ENCODE results near the gene CPEB2.
"Not testable (repeated sequence)": the region's sequence is repeated elsewhere in the genome, so short reads cannot be mapped to it uniquely, and the experiment has no call there.

Gene CPEB2

DNA sequence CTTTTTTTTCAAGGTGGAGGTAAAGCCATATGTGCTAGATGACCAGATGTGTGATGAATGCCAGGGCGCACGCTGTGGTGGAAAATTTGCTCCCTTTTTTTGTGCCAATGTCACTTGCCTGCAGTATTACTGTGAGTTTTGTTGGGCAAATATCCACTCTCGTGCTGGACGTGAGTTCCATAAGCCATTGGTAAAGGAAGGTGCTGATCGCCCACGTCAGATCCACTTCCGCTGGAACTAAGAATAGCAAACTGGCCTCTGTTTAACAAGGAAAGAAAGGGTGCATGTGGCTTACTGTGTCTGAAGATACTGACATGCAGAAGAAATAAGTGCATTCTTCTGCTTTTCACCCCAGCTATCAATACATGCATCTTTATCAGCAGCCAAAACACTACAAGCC lies 63.9 kb downstream of the CPEB2 start:
- H3K27me3 Mint-ChIP-seq, result no peaks in the 10 kb centered on the region
- ATAC-seq, result no peak
- H3K9me3 Mint-ChIP-seq, result no peaks in the 10 kb centered on the region
- no peak for DNase-seq
- H3K4me3 Mint-ChIP-seq, result no peak overlapping the region
- H3K4me1 Mint-ChIP-seq, result no peaks in the 10 kb centered on the region
- no peak overlapping the region for H3K27ac Mint-ChIP-seq

DNA sequence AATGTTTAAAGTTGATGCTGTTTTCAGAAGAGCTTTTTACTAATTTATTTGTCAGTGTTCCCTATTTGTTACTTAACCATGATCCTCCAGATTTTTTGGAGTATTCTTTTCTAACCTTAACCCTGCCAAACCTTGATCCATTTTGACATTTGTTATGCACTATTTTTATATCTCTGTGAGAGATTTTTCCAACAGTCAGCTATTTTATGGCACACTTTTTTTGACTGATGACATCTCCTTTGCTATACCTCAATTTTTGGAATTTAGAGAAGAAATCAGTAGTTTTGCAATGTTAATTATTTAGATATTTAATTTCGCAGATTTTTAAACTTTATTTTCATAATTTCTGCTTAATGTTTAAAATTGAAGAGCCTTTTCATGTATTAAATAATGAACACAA lies 66.0 kb downstream of the CPEB2 start:
- Mint-ChIP-seq H3K4me3 (no peak overlapping the region), H3K27me3 (no peaks in the 10 kb centered on the region), H3K9me3 (peaks cover 0 to 8% of the 10 kb centered on the region in 2 donors), H3K27ac (no peak overlapping the region), H3K4me1 (no peaks in the 10 kb centered on the region)
- DNase-seq (no peak), ATAC-seq (no peak)

DNA sequence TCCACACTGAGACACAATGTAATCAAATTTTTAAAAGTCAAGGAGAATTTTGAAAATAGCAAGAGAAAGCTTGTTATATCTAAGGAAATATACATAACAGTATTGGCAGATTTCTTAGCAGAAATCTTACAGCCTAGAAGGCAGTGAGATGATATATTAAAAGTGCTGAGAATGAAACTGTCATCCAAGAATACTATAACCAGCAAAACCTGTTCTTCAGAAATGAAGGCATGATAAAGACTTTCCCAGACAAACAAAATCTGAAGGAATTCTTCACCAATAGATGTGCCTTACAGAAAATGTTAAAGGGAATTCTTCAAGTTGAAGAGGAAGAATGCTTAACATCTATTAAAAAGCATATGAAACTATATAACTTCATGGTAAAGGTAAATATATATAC lies 73.6 kb downstream of the CPEB2 start:
- Mint-ChIP-seq H3K27ac (no peak overlapping the region), H3K4me3 (no peak overlapping the region), H3K4me1 (no peaks in the 10 kb centered on the region), H3K9me3 (peaks cover 23 to 28% of the 10 kb centered on the region in 2 donors), H3K27me3 (no peaks in the 10 kb centered on the region)
- ATAC-seq (no peak), DNase-seq (no peak)

DNA sequence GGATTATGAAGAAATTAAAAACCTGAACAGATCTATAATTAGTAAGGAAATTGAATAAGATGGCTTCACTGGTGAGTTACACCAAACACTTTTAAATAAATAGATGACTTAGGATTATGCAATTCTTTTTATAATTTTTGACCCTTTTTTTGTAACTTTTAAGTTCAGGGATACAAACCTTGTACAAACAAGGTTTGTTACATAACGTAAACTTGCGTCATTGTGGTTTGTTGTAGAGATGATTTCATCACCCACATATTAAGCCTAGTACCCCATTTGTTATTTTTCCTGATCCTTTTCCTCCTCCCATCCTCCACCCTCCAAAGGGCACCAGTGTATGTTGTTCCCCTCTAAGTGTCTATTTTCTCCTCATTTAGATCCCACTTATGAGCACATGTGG lies 75.7 kb downstream of the CPEB2 start:
- Mint-ChIP-seq H3K4me1 (no peaks in the 10 kb centered on the region), H3K9me3 (peaks cover 21 to 23% of the 10 kb centered on the region in 2 donors), H3K27ac (no peak overlapping the region), H3K4me3 (no peak overlapping the region), H3K27me3 (no peaks in the 10 kb centered on the region)
- ATAC-seq (no peak), DNase-seq (no peak)

DNA sequence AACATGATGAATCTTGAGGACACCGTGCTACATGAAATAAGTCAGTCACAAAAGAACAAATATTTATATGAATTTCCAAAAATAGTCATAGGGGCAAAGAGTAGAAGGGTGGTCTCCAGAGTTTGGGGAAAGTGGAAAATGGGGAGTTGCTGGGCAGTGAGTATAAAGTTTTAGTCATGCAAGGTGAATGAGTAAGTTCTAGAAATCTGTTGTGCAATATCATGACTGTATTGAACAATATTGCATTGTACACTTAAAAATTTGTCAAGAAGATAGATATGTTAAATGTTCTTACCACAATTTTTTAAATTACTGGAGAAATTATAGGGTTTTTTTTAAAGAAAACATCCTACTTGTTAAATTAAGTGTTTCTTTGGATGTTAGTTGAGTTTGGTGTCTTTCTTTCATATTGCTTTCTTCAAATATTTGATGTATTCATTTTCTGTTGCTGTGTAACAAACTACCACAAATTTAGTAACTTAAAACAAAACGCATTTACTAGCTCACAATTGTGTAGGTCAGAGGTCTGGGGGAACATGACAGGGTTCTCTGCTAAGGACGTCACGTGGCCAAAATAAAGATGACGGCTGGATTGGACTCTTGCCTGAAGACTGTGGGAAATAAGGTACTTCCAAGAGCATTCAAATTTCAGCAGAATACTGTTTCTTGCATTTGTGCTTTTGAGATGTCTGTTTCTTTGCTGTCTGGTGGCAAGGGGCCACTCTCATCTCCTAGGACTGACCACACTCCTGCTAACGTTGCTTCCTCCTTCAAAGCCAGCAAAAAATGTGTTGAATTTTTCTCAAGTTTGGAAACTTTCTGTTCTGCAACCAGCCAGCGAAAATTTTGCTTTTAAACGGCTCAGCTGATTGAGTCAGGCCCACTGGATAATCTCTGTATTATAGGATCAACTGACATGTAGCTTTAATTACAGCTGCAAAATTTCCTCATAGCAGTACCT lies 76.7 kb downstream of the CPEB2 start:
- ATAC-seq (no peak), DNase-seq (no peak)
- H3K4me3 Mint-ChIP-seq, result no peak overlapping the region
- peaks cover 16 to 18% of the 10 kb centered on the region in 2 donors for H3K9me3 Mint-ChIP-seq
- no peak overlapping the region for H3K27ac Mint-ChIP-seq
- no peaks in the 10 kb centered on the region for H3K27me3 Mint-ChIP-seq
- H3K4me1 Mint-ChIP-seq, result no peaks in the 10 kb centered on the region

DNA sequence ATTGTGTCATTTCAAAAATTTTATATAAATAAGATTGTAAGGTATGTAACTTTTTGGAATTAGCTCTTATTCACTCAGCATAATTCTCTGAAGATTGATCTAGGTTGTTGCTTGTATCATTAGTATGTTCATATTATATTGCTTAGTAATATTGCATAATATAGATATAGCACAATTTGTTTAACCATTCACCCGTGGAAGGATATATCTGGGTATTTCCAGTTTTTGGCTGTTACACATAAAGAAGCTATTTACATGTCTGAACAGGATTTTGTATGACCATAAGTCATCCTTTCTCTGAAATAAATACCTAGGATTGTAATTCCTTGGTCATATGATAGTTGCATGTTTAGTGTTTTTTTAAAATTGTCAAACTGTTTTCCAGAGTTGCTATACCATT lies 82.5 kb downstream of the CPEB2 start:
- DNase-seq (no peak), ATAC-seq (no peak)
- Mint-ChIP-seq H3K4me1 (no peaks in the 10 kb centered on the region), H3K27me3 (no peaks in the 10 kb centered on the region), H3K4me3 (no peak overlapping the region), H3K27ac (no peak overlapping the region), H3K9me3 (peaks cover 5 to 7% of the 10 kb centered on the region in 2 donors)

DNA sequence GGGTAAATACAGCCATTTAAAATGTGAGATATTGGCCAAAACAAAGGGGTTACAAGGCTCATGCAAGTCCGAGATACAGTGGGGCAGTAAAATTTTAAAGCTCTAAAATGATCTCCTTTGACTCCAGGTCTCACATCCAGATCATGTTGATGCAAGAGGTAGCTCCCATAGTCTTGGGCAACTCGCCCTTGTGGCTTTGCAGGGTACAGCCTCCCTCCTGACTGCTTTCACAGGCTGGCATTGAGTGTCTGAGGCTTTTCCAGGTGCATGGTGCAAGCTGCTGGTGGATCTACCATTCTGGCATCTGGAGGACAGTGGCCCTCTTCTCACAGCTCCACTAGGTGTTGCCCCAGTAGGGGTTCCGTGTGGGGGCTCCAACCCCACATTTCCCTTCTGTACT lies 83.5 kb downstream of the CPEB2 start:
- DNase-seq, H3K27me3 Mint-ChIP-seq, ATAC-seq, H3K27ac Mint-ChIP-seq, H3K9me3 Mint-ChIP-seq, H3K4me3 Mint-ChIP-seq, H3K4me1 Mint-ChIP-seq: not testable (repeated sequence)

DNA sequence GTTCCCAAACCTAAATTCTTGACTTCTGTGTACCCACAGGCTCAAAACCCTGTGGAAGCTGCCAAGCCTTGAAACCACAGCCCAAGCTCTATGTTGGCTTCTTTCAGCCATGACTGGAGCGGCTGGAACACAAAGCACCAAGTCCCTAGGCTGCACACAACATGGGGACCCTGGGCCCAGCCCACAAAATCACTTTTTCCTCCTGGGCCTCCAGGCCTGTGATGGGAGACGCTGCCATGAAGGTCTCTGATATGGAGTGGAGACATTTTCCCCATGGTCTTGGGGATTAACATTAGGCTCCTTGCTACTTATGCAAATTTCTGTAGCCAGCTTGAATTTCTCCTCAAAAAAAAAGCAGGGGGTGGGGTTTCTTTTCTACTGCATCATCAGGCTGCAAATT lies 84.0 kb downstream of the CPEB2 start:
- H3K4me1 Mint-ChIP-seq, ATAC-seq, H3K4me3 Mint-ChIP-seq, H3K9me3 Mint-ChIP-seq, DNase-seq, H3K27me3 Mint-ChIP-seq, H3K27ac Mint-ChIP-seq: not testable (repeated sequence)

DNA sequence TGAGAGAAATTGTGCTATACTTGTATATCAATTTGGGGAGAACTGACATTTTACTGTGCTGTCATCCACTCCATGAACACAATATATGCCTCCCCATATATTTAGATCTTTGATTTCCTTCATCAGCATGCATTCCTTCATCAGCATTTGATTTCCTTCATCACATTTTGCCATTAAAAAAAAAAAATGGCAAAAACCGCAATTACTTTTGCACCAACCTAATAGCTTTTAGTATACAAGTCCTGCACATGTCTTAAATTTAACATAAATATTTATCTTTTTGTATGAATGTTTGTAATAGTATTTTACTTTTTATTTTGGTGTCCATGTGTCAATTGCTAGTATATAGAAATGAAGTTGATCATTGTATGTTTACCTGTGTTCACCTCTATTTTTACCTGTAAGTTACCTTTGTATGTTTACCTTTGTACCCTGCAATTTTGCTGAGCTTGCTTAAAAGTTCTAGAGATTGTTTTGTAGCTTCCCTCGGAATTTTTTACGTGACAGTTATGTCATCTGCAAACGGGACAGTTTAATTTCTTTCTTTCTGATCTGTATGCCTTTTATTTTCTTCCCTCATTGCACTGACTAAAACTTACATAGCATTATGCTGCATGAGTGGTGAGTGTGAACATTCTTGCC lies 86.2 kb downstream of the CPEB2 start:
- Mint-ChIP-seq H3K4me3 (no peak overlapping the region), H3K9me3 (peaks cover 5 to 7% of the 10 kb centered on the region in 2 donors), H3K27ac (no peak overlapping the region), H3K27me3 (no peaks in the 10 kb centered on the region), H3K4me1 (no peaks in the 10 kb centered on the region)
- DNase-seq (no peak), ATAC-seq (no peak)

DNA sequence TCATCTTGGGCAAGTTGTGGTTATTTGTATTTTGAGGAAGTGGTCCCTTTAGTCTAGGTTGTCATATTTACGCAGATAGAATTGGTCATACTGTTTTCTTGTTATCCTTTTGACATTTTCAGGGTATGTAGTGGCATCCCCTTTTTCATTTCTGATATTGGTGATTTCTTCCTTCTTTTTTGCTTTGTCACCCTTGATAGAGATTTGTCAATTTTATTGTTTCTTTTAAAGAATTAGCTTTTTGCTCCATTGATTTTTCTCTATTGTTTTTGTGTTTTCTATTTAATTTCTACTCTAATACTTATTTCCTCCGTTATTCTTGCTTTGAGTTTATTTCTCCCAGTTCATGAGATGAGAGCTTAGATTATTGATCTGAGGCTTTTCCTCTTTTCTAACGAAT lies 87.7 kb downstream of the CPEB2 start:
- Mint-ChIP-seq H3K4me3 (no peak overlapping the region), H3K27ac (no peak overlapping the region), H3K9me3 (peaks cover 5 to 7% of the 10 kb centered on the region in 2 donors), H3K4me1 (no peaks in the 10 kb centered on the region), H3K27me3 (no peaks in the 10 kb centered on the region)
- DNase-seq, result no peak
- no peak for ATAC-seq

DNA sequence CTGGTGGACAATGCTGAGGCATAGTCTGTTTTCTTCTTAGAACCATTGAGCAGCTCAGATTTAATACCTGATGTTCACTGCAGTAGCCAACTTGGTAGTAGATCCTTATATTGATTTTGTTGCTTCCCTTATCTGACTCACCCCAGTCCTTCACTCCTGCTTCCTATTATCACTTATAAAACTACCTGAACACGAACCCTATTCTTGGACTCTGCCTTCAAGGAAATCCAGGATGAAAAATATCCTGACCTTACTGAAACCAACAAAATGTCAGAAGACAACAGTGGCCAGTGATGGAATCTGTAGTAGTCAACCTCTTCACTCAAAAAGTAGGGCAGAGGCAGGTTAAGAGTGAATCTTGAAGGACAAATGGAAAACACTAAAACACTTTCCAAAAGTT lies 98.1 kb downstream of the CPEB2 start:
- no peak overlapping the region for H3K27ac Mint-ChIP-seq
- peaks cover 13% of the 10 kb centered on the region for H3K27me3 Mint-ChIP-seq
- H3K9me3 Mint-ChIP-seq, result peaks cover 0 to 11% of the 10 kb centered on the region in 2 donors
- H3K4me3 Mint-ChIP-seq, result no peak overlapping the region
- ATAC-seq (no peak), DNase-seq (no peak)
- no peaks in the 10 kb centered on the region for H3K4me1 Mint-ChIP-seq

DNA sequence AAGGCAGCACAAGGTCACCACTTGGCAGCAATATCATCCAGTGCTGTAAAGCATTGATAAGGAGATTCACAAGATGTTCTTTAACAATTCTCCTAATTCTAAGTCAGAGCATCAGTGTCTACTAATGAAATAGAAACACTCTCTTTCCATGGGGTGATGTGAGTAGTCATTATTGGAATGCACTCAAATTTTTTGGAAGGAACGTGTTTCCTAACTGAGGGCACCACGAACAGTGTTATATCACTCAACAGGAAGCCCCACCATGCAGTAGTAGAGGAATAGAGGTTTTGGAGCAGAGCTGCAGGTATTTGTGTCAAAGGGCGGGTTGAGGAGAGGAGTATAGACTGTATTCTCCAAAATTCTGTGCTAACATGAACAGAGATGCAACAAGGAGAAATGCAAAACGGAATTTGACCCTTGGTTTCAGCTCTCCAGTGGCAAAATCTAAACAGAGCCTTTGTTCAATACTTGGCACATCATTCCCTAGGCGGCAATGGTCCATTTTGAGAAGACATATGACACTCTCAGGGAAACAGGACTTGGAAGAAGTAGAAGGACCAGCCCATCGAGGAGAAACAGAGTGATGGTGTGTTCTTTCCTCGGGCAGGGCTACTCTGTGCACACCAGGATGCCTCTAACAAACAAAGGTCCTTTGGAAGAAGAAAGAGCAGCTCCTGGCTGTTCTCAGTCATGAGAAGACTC lies 98.9 kb downstream of the CPEB2 start:
- ATAC-seq (no peak), DNase-seq (no peak)
- peaks cover 0 to 11% of the 10 kb centered on the region in 2 donors for H3K9me3 Mint-ChIP-seq
- H3K27ac Mint-ChIP-seq, result no peak overlapping the region
- no peak overlapping the region for H3K4me3 Mint-ChIP-seq
- H3K27me3 Mint-ChIP-seq, result peaks cover 13% of the 10 kb centered on the region
- no peaks in the 10 kb centered on the region for H3K4me1 Mint-ChIP-seq

DNA sequence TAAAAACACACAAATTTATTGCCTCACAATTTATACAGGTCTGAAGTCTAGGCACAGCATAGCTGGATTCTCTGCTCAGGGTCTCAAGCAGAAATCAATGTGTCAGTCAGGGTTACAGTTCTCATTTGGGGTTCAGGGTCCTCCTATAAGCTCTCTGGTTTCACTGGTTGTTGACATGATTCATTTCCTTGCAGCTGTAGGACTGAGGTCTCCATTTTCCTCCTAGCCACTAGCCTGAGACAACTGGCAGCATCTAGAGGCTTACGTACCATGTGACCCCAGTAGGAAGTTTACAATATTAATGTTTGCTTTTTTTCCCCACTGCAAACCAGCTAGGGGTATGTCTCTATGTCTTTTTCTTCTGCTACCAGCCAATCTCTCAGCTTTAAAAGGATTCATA lies 102.5 kb downstream of the CPEB2 start:
- Mint-ChIP-seq H3K9me3 (peaks cover 0 to 11% of the 10 kb centered on the region in 2 donors), H3K4me1 (no peaks in the 10 kb centered on the region), H3K4me3 (no peak overlapping the region), H3K27ac (no peak overlapping the region), H3K27me3 (peaks cover 6% of the 10 kb centered on the region)
- ATAC-seq (no peak), DNase-seq (no peak)

DNA sequence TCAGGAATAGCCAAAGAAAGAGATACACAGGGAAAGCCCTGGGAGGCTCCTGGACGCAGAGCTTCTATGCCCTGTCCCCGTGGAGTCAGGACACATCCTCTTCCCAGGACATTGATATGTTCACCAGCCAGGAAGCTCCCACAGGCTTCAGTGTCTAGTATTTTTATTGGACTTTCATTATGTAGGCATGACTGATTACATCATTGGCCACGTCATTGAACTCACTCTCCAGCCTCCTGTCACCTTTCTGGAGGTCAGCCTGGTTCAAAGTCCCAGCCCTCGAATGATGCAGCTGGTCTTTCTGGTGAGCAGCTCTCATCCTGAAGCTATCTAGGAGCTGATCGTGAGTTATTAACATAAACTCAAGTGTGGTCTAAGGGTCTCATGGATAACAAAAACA lies 104.1 kb downstream of the CPEB2 start:
- ATAC-seq, result no peak
- no peak overlapping the region for H3K4me3 Mint-ChIP-seq
- peaks cover 0 to 11% of the 10 kb centered on the region in 2 donors for H3K9me3 Mint-ChIP-seq
- no peaks in the 10 kb centered on the region for H3K27me3 Mint-ChIP-seq
- H3K27ac Mint-ChIP-seq, result no peak overlapping the region
- H3K4me1 Mint-ChIP-seq, result no peaks in the 10 kb centered on the region
- DNase-seq, result no peak

DNA sequence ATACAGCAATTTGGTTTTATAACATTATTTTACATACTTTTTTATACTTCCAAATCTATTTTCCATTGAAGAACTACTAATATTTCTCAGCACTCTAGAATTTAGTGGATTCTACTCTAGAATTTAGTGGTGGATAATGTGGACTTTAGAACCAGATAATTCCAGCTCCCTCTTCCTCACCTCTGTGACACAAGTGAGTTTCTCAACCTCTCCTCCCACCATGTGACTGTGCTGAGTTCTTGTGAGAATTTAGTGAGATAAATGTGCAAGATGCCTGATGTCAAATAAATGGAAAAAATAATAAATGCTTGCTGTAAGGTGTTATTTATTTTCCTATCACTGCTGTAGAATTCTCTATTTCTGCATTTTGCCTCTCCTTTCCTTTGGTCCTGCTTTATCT lies 107.3 kb downstream of the CPEB2 start:
- Mint-ChIP-seq H3K4me3 (no peak overlapping the region), H3K9me3 (no peaks in the 10 kb centered on the region), H3K4me1 (no peaks in the 10 kb centered on the region), H3K27ac (no peak overlapping the region), H3K27me3 (no peaks in the 10 kb centered on the region)
- DNase-seq, result no peak
- no peak for ATAC-seq

DNA sequence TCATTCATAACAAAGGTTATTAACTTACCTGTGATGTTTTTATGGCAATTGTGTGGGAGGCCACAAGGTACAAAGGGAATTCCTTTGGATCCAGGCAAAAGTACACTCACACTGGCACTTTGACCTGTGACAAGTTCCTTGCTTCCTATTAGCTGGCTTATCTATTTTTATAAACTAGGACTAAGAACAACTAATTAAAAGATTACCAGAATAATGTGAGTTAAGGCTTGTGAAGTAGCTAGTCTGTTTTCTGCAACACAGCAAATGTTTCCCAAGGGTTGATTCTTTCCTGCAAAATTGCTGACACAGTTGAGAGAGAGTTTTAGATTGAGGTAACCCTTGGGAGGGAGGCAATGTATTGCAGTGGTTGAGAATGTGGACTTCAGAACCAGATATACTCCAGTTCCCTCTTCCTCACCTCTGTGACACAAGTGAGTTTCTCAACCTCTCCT lies 107.9 kb downstream of the CPEB2 start:
- Mint-ChIP-seq H3K27me3 (peaks cover 2% of the 10 kb centered on the region), H3K4me3 (no peak overlapping the region), H3K27ac (no peak overlapping the region), H3K9me3 (no peaks in the 10 kb centered on the region), H3K4me1 (no peaks in the 10 kb centered on the region)
- ATAC-seq (no peak), DNase-seq (no peak)

Measured in stimulated activated naive CD8-positive, alpha-beta T cell treated with anti-CD3 and anti-CD28 coated beads, Interleukin-15, amount 100 ng/mL, for 72 hours (primary cell).